ENCODE measurements around the gene NSD2. TPM values are rescaled to one million over a fixed set of nuclear protein-coding genes. Genes with fewer than 3 reads are reported as not detected.
"Not testable (repeated sequence)": the region's sequence is repeated elsewhere in the genome, so short reads cannot be mapped to it uniquely, and the experiment has no call there.

NSD2 gene
- total RNA-seq, 4 donors from 2014 or later: 17.3 to 23.6 (median 19.4) TPM

DNA sequence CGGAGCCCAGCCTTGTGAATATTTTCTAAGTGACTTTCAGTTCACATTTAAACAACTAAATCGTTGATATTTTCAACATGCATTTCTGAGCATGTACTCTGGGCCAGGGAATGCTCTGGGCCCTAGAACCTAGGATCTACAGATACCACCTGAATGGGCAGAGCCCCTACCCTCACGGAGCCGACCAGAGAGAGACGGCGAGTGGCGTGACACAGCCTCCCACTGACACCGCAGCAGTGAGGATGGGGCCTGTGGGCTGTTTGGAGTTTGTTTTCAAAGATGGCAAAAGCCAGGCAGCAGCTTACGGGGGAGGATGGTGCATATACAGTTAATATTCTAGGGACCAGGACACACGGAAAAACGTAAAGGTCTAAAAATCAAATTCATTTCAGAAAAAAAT lies 119.9 kb downstream of the NSD2 start:
- H3K4me3 ChIP-seq (ENCODE audit: low read depth, poor library complexity, severe bottlenecking): no peak overlapping the region
- 91% methylated on average over 11 of the region's 11 CpGs for WGBS, 2 donors
- DNase-seq (ENCODE audit: low spot score in 2 of 2): peak in 1 of 2 donors; percentile 72
- TF ChIP-seq POLR2A (IDR thresholded peaks at IDR 0.05): no peak
- TF ChIP-seq, protein P1, sequence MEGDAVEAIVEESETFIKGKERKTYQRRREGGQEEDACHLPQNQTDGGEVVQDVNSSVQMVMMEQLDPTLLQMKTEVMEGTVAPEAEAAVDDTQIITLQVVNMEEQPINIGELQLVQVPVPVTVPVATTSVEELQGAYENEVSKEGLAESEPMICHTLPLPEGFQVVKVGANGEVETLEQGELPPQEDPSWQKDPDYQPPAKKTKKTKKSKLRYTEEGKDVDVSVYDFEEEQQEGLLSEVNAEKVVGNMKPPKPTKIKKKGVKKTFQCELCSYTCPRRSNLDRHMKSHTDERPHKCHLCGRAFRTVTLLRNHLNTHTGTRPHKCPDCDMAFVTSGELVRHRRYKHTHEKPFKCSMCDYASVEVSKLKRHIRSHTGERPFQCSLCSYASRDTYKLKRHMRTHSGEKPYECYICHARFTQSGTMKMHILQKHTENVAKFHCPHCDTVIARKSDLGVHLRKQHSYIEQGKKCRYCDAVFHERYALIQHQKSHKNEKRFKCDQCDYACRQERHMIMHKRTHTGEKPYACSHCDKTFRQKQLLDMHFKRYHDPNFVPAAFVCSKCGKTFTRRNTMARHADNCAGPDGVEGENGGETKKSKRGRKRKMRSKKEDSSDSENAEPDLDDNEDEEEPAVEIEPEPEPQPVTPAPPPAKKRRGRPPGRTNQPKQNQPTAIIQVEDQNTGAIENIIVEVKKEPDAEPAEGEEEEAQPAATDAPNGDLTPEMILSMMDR (IDR thresholded peaks at IDR 0.05): no peak
- intact Hi-C loops (cut with DNase I; ENCODE audit: low total_unique reads): no loop called here

DNA sequence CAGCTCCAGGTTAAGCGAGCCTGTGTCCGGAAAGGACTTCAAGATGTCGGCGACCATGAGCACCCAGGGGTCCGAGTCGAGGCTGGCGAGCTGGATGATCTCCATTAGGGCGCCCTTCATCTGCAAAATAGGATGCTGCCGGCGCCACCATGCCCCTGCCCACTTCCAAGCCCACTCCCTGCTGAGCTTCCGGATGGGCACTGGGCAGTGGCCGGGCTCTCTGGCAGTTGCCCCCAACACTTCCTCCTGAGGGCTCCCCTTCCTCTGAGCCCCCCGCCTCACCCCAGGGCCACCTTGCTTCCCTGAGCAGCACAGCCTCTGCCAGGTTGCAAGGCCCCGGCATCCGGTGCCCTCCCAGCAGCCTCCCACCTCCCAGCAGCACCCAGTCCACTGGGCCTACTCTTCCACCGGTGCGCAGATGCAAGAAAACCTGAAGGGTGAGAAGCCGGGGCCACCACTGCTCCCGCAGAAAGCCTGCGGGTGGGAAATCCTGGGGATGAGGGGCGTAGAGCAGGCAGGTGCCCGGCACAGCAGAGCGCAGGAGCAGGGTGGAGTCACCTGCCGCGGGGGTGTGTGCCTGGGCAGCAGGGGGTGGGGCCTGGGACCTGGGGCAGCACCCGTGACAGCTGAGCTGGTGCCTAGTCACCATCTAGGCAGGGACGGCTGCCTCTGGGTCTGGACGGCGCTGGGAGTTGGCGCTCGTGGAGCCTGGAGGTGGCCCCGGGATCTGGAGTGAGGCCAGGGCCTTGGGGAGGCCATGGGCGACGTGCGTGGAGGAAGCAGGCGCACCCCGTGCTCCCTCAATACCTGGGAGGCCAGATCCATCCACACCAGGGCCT lies 120.6 kb downstream of the NSD2 start:
- TF ChIP-seq, protein P1 (IDR thresholded peaks at IDR 0.05): no peak
- TF ChIP-seq POLR2A (IDR thresholded peaks at IDR 0.05): no peak
- H3K4me3 ChIP-seq (ENCODE audit: low read depth, poor library complexity, severe bottlenecking): no peak overlapping the region
- WGBS, 2 donors: 90% methylated on average over 28 to 36 of the region's 37 CpGs
- DNase-seq (ENCODE audit: low spot score in 2 of 2): peak in 1 of 2 donors; percentile 79
- intact Hi-C loops (cut with DNase I; ENCODE audit: low total_unique reads): no loop called here

DNA sequence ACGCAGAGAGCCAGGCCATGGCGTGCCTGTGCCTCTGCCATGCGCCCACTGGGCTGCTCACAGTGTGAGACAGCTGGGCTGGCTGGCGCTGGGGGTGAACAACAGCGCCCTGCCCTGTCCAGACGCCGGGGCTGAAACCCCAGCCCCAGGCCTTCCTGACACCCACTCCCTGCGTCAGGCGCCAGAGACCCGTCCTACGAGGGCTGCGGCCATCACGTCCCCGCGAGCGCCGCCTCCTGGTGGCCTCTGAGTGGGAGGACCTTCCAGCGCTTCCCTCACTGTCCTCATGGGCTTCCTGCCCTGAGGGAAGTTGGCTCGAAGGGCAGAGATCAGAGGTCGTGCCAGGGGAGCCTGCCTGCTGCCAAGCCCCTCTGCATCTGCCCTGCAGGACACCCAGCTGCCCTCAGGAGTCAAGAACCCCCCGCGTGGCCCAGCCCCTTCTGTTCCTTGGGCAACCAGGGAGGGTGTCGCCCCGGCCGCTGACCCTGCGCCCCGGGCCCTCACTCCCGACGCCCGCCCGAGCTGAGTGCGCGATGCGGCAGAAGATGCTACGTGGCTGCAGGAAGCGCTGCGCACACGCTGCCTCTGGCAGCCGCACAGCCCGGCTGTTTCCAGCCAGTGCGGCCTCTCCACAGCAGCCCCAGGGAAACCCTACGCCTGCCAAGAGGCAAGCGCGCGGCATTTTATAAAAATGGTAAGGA lies 121.4 kb downstream of the NSD2 start:
- no peak overlapping the region for H3K4me3 ChIP-seq (ENCODE audit: low read depth, poor library complexity, severe bottlenecking)
- WGBS, 2 donors: 82 to 90% methylated on average over 36 to 41 of the region's 45 CpGs
- intact Hi-C loops (cut with DNase I; ENCODE audit: low total_unique reads): no loop called here
- peak in 1 of 2 donors; percentile 79 for DNase-seq (ENCODE audit: low spot score in 2 of 2)
- TF ChIP-seq, protein P1 (IDR thresholded peaks at IDR 0.05): no peak
- no peak for TF ChIP-seq POLR2A (IDR thresholded peaks at IDR 0.05)

DNA sequence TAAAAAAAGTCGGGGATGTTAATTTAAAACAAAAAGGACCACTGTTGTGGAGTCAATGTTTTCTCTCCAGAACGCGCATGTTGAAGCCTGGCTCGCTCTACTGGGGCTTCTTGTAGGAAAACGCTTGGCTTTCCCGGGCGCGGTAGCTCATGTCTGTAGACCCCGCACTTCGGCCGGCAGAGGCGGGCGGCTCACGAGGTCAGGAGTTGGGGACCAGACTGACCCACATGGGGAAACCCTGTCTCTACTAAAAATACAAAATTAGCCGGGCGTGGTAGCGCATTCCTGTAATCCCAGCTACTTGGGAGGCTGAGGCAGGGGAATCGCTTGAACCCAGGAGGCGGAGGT lies 122.0 kb downstream of the NSD2 start:
- 92 to 97% methylated on average over 19 of the region's 19 CpGs for WGBS, 2 donors

DNA sequence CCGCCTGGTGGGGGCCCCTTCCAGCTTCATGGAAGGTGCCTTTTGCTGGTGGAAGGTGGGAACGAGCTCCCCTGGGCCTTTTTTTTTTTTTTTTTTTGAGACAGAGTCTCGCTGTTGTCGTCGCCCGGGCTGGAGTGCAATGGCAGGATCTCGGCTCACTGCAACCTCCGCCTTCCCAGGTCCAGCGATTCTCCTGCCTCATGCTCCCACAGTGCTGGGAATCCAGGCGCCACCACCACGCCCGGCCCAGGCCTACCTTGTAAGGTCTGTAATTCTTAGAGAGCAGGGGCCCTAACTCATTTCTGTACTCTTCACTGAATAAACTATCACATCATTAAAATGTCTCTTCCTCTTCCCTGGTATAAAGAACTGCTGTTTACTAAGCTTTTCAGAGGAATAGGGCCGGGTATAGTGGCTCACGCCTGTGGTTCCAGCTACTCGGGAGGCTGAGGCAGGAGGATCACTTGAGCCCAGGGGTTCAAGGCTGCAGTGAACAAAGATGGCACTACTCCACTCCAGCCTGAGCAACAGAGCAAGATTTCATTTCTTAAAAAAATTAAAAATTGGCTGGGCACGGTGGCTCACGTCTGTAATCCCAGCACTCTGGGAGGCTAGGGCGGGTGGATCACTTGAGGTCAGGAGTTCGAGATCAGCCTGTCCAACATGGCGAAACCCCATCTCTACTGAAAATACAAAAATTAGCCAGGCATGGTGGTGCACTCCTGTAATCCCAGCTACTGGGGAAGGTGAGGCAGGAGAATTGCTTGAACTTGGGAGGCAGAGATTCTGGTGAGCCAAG lies 122.7 kb downstream of the NSD2 start:
- intact Hi-C loops (cut with DNase I; ENCODE audit: low total_unique reads); H3K4me3 ChIP-seq (ENCODE audit: low read depth, poor library complexity, severe bottlenecking): not testable (repeated sequence)
- peak in 1 of 2 donors; percentile 49 for DNase-seq (ENCODE audit: low spot score in 2 of 2)
- WGBS, 2 donors: 96 to 97% methylated on average over 20 of the region's 20 CpGs

More for the DNA sequence above, 122.0 kb downstream of the NSD2 start:
- no peak overlapping the region for H3K4me3 ChIP-seq (ENCODE audit: low read depth, poor library complexity, severe bottlenecking)
- DNase-seq (ENCODE audit: low spot score in 2 of 2): peak in 1 of 2 donors; percentile 70
- TF ChIP-seq POLR2A (IDR thresholded peaks at IDR 0.05): no peak
- TF ChIP-seq, protein P1 (IDR thresholded peaks at IDR 0.05): no peak
- intact Hi-C loops (cut with DNase I; ENCODE audit: low total_unique reads): no loop called here

DNA sequence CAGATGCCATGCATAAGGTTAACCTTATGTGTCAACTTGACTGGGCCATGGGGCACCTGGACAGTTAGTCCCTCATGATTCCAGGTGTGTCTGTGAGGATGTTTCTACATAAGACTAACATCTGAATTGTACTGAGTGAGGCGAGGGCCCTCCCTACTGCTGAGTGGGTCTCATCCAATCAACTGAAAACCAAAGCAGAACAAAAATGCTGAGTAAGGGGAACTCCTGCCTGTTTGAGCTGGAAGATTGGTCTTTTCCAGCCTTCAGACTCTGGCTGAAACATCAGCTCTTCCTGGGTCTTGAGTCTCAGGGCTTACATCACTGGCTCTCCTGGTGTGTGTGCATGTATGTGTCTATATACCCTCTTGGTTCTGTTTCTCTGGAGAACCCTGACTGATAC lies 123.7 kb downstream of the NSD2 start:
- WGBS, 2 donors: 88 to 100% methylated on average over 1 of the region's 1 CpG
- no peak overlapping the region for H3K4me3 ChIP-seq (ENCODE audit: low read depth, poor library complexity, severe bottlenecking)
- intact Hi-C loops (cut with DNase I; ENCODE audit: low total_unique reads): no loop called here
- no peak for DNase-seq (ENCODE audit: low spot score in 2 of 2)
- TF ChIP-seq, protein P1 (IDR thresholded peaks at IDR 0.05): no peak
- TF ChIP-seq POLR2A (IDR thresholded peaks at IDR 0.05): no peak
